Upper lobe of left lung (tissue), 6 donors: ENCODE measurements around the gene MFAP3L. TPM values are rescaled to one million over a fixed set of nuclear protein-coding genes. Genes with fewer than 3 reads are reported as not detected.
A peak's percentile ranks its signal among the peaks of the same experiment; 100 is the strongest.

Experiments
- ATAC-seq, 2 donors: fragments of 200-7000 bp; cut with Tn5 transposase; one replicate each; pipeline ENCODE4 v1.9.1; 2022; ENCODE audit warnings: mild to moderate bottlenecking in 2 of 2, moderate library complexity in 2 of 2; ENCODE audit not compliant: low FRiP score in 2 of 2
- DNase-seq, 2 donors: peaks; one replicate each; pipeline ENCODE4 v3.0.0-alpha.2; 2019 to 2020
- H3K27ac ChIP-seq, 4 donors: fragments of 200-600 bp; sonication (generic); one replicate each; pipeline ENCODE4 v1.5.1; 2016 to 2019
- H3K27me3 ChIP-seq, 4 donors: fragments of 200-600 bp; sonication (generic); one replicate each; pipeline ENCODE4 v1.5.1; 2017 to 2019
- H3K36me3 ChIP-seq, 4 donors: fragments of 200-600 bp; sonication (generic); one replicate each; pipeline ENCODE4 v1.5.1; 2016 to 2019
- H3K4me1 ChIP-seq, 4 donors: fragments of 200-600 bp; sonication (generic); one replicate each; pipeline ENCODE4 v1.5.1; 2018 to 2019
- H3K4me3 ChIP-seq, 4 donors: fragments of 200-600 bp; sonication (generic); one replicate each; pipeline ENCODE4 v1.5.1; 2017 to 2019; ENCODE audit warnings: mild to moderate bottlenecking in 2 of 4, moderate library complexity in 1 of 4
- H3K9me3 ChIP-seq, 4 donors: fragments of 200-600 bp; sonication (generic); one replicate each; pipeline ENCODE4 v1.5.1; 2018 to 2019
- EP300 ChIP-seq, 4 donors: sonication (generic); formaldehyde crosslinking; IDR thresholded peaks; one replicate each; pipeline ENCODE4 v1.5.1; 2017; ENCODE audit warnings: antibody characterized with exemption in 4 of 4, control low read depth in 2 of 4
- POLR2A ChIP-seq, 4 donors: fragments of 450-650 bp; IDR thresholded peaks; one replicate each; pipeline ENCODE4 v1.5.1; 2016 to 2017; ENCODE audit warnings: antibody characterized with exemption in 4 of 4, mild to moderate bottlenecking in 2 of 4
- POLR2AphosphoS5 ChIP-seq, 2 donors: sonication (generic); formaldehyde crosslinking; IDR thresholded peaks; one replicate each; pipeline ENCODE4 v1.5.1; 2017; ENCODE audit warnings: antibody characterized with exemption in 2 of 2
- WGBS, 2 donors: methylation state at CpG; one replicate each; pipeline ENCODE4 v1.1.5; 2017 to 2018; 5-methylcytosine and 5-hydroxymethylcytosine counted together
- total RNA-seq, 6 donors: library from RNA; depleted of rRNA in 4 of 6; stranded (reverse); fragments of >200 nt in 4 of 6; gene quantifications; one replicate each; pipeline versions ENCODE4 v1.1.0 to v1.2.1, GENCODE V29; 2016 to 2021
- TF ChIP-seq, protein P1 (sequence below), 6 experiments: fragments of 450-650 bp in 4 of 6; fragments of 200-600 bp in 2 of 6; sonication (generic) in 2 of 6; IDR thresholded peaks; one replicate each; pipeline ENCODE4 v1.5.1; 2016 to 2019; ENCODE audit warnings: antibody characterized with exemption in 6 of 6
- donor health status: DM: no; HTN: no; CAD: no; lungs with moderate emphysema.
- donor health status: DM: no; HTN: yes; CAD: no; lungs with severe emphysema.

MFAP3L gene
- total RNA-seq, 6 donors from 2014 or later: 2.1 to 11.7 (median 6.4) TPM

DNA sequence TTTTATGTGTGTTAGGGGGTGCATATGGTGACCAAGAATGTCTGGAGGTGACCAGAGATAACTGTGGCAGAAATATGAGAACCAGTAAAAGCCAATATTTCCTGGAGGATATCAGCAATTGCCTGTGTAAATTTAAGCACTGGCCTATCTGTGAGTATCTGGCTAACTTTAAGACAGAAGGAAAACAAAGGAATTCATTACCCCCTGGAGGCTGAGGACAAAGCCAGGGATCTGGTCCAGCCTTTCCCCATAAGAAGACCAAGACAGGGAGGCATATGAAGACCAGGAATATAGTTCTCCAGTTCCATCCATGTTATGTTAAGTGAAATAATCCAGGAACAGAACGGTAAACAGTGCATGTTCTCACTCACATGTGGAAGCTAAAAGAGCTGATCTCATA, 49.2 kb downstream of the MFAP3L start:
- TF ChIP-seq POLR2AphosphoS5 (IDR thresholded peaks at IDR 0.05): no peak
- TF ChIP-seq EP300 (IDR thresholded peaks at IDR 0.05): no peak
- TF ChIP-seq, protein P1, sequence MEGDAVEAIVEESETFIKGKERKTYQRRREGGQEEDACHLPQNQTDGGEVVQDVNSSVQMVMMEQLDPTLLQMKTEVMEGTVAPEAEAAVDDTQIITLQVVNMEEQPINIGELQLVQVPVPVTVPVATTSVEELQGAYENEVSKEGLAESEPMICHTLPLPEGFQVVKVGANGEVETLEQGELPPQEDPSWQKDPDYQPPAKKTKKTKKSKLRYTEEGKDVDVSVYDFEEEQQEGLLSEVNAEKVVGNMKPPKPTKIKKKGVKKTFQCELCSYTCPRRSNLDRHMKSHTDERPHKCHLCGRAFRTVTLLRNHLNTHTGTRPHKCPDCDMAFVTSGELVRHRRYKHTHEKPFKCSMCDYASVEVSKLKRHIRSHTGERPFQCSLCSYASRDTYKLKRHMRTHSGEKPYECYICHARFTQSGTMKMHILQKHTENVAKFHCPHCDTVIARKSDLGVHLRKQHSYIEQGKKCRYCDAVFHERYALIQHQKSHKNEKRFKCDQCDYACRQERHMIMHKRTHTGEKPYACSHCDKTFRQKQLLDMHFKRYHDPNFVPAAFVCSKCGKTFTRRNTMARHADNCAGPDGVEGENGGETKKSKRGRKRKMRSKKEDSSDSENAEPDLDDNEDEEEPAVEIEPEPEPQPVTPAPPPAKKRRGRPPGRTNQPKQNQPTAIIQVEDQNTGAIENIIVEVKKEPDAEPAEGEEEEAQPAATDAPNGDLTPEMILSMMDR (IDR thresholded peaks at IDR 0.05): no peak
- TF ChIP-seq POLR2A (IDR thresholded peaks at IDR 0.05): no peak
- H3K9me3 ChIP-seq: no peaks in the 10 kb centered on the region
- 72 to 88% methylated on average over 1 of the region's 1 CpG for WGBS, 2 donors
- ATAC-seq (no peak), DNase-seq (no peak)
- H3K27ac ChIP-seq: no peak overlapping the region
- no peak overlapping the region for H3K4me3 ChIP-seq
- H3K36me3 ChIP-seq: no peaks in the 10 kb centered on the region
- no peaks in the 10 kb centered on the region for H3K4me1 ChIP-seq
- H3K27me3 ChIP-seq: no peaks in the 10 kb centered on the region

DNA sequence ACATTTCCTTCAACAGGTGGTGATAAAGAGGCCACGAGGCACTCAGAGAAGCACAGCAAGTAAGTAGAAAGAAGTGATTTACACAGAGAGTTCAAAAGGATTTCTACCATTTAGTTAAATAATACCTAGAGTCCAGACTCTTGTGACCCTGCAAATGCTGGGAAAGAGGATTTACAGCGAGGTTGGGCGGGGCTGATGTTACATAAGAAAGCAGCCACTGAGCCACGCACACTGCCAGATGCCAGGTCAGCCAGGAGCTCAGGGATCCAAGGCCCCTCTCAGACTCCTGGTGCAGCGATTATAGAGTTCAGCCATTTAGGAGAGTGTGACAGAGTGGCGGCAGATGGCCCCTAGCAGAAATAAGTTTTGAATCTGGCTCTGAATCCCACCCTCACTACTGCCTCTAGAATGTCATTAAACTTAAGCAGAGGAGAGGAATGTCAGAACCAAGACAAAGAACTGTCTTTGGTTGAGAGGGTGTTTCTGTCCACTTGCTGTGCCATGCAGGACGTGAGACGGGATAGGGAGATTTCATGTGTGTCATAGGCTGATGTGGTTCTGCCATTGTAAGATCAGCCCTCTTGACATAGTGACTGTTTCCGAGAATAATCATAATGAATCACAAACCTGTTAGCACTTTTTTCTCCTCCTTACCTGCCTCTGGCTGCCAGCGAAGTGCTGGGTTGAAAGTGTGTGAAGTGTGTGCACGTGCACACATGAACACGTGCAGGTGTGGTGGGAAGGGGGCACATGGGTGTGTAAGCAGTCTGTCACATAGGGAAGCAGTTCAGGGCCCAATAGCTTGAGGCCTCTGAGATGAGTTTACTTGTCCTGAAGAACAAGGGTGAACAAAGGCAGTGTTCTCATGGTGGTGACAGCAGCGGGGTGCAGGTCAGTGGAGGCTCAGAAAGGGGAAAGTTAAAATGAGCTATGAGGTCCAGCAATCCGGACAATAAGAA, 50.1 kb downstream of the MFAP3L start:
- H3K27ac ChIP-seq: peak overlapping the region in 1 of 4 donors; percentile 9
- H3K27me3 ChIP-seq: no peaks in the 10 kb centered on the region
- WGBS, 2 donors: 69 to 70% methylated on average over 14 of the region's 14 CpGs
- TF ChIP-seq POLR2AphosphoS5 (IDR thresholded peaks at IDR 0.05) (no peak), EP300 (IDR thresholded peaks at IDR 0.05) (no peak), POLR2A (IDR thresholded peaks at IDR 0.05) (no peak)
- TF ChIP-seq, protein P1 (IDR thresholded peaks at IDR 0.05): no peak
- no peaks in the 10 kb centered on the region for H3K36me3 ChIP-seq
- H3K9me3 ChIP-seq: no peaks in the 10 kb centered on the region
- peak in 1 of 2 donors; percentile 49 for DNase-seq
- H3K4me3 ChIP-seq: no peak overlapping the region
- H3K4me1 ChIP-seq: no peaks in the 10 kb centered on the region
- ATAC-seq: no peak

DNA sequence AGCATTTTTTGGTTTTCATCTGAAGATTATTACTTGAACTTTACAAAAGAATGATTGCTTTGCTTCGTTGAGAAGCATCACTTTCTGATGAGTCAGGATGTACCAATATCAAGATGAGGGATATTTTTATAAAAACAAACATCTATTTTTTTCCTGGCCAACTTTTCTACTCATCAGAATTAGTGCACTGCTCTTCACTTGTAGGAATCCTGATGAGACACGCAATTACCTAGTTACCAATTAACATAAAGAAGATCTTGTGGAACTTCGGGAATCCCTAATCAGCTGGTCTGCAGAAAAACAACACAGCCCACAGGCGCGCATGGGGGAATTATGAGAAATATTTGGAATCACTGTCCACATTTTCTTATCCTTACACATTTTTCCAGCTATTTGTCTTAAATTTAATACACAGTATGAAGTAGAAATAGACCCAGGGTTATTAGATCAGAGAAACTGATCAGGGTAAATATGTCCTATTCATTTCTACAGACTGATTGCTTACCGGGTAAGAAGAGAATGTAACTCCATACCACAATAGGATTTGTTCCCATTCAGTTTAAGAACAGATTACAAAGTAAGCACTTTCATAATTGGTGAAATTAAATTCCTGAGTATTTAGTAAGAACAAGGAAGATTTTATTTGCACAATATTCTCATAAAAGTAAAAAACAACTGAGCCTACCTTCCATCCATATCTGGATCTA, 50.9 kb downstream of the MFAP3L start:
- no peak overlapping the region for H3K27ac ChIP-seq
- ATAC-seq (no peak), DNase-seq (no peak)
- TF ChIP-seq POLR2AphosphoS5 (IDR thresholded peaks at IDR 0.05) (no peak), POLR2A (IDR thresholded peaks at IDR 0.05) (no peak), EP300 (IDR thresholded peaks at IDR 0.05) (no peak)
- TF ChIP-seq, protein P1 (IDR thresholded peaks at IDR 0.05): no peak
- H3K4me3 ChIP-seq: no peak overlapping the region
- H3K4me1 ChIP-seq: no peaks in the 10 kb centered on the region
- H3K9me3 ChIP-seq: no peaks in the 10 kb centered on the region
- H3K27me3 ChIP-seq: no peaks in the 10 kb centered on the region
- H3K36me3 ChIP-seq: no peaks in the 10 kb centered on the region
- 75 to 77% methylated on average over 6 of the region's 6 CpGs for WGBS, 2 donors

DNA sequence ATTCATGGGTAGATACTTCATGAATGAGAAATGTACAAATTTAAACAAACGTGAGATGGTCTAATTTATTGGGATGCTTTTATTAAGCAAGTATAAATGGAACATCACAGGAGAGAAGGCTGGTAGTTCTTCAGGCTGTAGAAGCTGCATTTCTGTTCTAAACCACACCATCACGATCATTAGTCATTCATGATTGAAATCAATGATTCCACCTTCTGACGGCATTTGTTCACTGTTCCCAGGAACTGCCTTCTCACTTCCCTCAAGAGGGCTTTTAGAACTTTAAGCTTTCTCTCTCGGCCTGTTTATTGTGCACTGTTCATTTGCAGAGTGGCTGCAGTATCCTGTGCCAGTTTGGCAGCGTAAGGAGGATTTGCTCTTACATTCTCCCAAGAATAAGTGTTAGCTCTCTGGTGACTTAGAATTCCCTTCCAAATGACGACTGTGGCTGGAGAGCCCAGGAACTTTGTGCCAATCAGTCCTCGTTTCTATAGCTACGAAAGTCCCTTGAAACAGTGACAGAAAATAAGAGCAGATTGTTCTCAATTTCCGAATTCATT, 54.7 kb downstream of the MFAP3L start:
- no peak for TF ChIP-seq EP300 (IDR thresholded peaks at IDR 0.05)
- no peak for TF ChIP-seq POLR2A (IDR thresholded peaks at IDR 0.05)
- TF ChIP-seq, protein P1 (IDR thresholded peaks at IDR 0.05): no peak
- TF ChIP-seq POLR2AphosphoS5 (IDR thresholded peaks at IDR 0.05): no peak
- Histone ChIP-seq H3K27ac (no peak overlapping the region), H3K4me1 (no peaks in the 10 kb centered on the region), H3K36me3 (no peaks in the 10 kb centered on the region), H3K27me3 (no peaks in the 10 kb centered on the region), H3K4me3 (no peak overlapping the region), H3K9me3 (no peaks in the 10 kb centered on the region)
- 60 to 63% methylated on average over 9 of the region's 9 CpGs for WGBS, 2 donors
- ATAC-seq (peak in 1 of 2 donors; percentile 32), DNase-seq (peak in 1 of 2 donors; percentile 39)
